T-helper 2 cell treated with Interferon-gamma antibody and Interleukin-4, amounts not matched to agents 5 μg/mL and 100 μg/mL, for 36 hours (primary cell): ENCODE data around the gene ECEL1.
"Not testable (repeated sequence)": the region's sequence is repeated elsewhere in the genome, so short reads cannot be mapped to it uniquely, and the experiment has no call there.

Experiments
- DNase-seq: peaks from one replicate; pipeline ENCODE4 v3.0.0; 2021; ENCODE audit warnings: low spot score
- H3K27ac Mint-ChIP-seq: one replicate; pipeline ENCODE4 v1.8.0; 2021; ENCODE audit warnings: mild to moderate bottlenecking, mixed read lengths
- H3K27me3 Mint-ChIP-seq: one replicate; pipeline ENCODE4 v1.8.0; 2021; ENCODE audit warnings: low read depth, mixed read lengths
- H3K36me3 Mint-ChIP-seq: one replicate; pipeline ENCODE4 v1.8.0; 2021; ENCODE audit warnings: low read depth, mixed read lengths
- H3K4me1 Mint-ChIP-seq: one replicate; pipeline ENCODE4 v1.8.0; 2021; ENCODE audit warnings: low read depth, mixed read lengths
- H3K4me3 Mint-ChIP-seq: one replicate; pipeline ENCODE4 v1.8.0; 2022; ENCODE audit warnings: mild to moderate bottlenecking, moderate library complexity, mixed read lengths
- H3K9me3 Mint-ChIP-seq: one replicate; pipeline ENCODE4 v1.8.0; 2021; ENCODE audit warnings: mixed read lengths

Gene ECEL1

DNA sequence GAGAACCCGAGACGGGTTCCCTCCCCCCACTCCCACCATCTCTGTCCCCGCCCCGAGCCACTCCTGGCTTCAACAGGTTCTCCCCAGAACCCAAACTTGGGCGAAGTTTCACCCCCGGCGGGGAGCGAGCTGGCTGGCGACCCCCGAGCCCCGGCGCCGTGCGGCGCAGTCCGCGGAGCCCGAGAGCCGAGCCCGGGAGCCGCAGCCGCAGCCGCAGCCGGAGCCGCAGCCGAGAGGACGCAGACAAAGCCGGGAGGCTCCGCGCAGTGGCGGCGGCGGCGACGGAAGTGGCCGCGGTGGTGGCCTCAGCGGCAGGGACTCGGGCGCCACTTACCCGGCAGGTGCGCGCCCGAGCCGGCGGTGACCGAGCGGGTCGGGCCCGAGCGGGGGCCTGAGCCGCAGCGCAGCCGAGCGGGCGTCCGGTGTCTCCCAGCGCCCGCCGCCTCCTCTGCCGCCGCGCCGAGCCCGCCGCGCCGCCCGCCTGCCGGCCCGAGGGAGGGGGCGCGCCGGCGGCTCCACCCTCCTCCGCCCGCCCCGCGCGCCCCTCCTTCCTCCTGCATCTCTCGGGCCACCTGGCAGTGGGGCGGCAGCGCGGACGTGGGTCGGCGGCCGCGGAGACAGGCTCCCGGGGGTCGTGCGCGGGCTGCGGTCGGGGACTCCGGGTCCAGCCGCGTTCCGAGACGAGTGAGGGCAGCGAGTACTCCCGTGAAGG, at the start of gene ECEL1:
ECEL1 (minus strand) TSS at position 450 of the 712 bp plus-strand sequence. CDS start 1,181 bp downstream, outside the sequence.
- no peak within 1 kb of the TSS for H3K27ac Mint-ChIP-seq
- no peaks in the 10 kb centered on the region for H3K9me3 Mint-ChIP-seq
- no peak within 1 kb of the TSS for H3K4me3 Mint-ChIP-seq
- no peak for DNase-seq
- no peaks in the 10 kb centered on the region for H3K36me3 Mint-ChIP-seq
- no peaks in the 10 kb centered on the region for H3K4me1 Mint-ChIP-seq
- peaks cover 40% of the 10 kb centered on the region for H3K27me3 Mint-ChIP-seq

DNA sequence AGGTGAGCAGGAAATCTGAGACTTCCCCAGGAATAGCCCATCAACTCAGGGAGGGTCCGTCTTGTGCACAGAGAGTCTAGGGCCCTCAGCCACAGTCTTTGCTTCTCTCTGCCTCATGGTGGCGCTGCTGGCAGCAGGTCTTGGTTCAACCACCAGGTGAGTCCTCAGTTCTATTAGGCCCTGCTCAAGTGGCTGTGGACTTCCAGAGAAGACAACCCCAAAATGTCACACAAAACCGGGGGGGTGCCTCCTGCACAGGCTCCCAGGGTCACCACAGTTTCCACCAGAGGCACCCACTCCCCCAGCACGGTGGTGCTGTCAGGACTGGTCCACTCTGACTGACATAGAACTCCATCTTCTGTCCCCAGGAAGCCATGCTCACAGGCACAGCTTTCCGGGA, 49.4 kb upstream of the ECEL1 start:
- no peak for DNase-seq
- Mint-ChIP-seq H3K9me3 (peaks cover 7% of the 10 kb centered on the region), H3K4me3 (no peak overlapping the region), H3K36me3 (no peaks in the 10 kb centered on the region), H3K27me3 (peaks cover 10% of the 10 kb centered on the region), H3K27ac (no peak overlapping the region), H3K4me1 (peaks cover 4% of the 10 kb centered on the region)

GRCh38 chr2:232535761-232536530, 48.3 kb upstream of the ECEL1 start:
- DNase-seq = no peak
- Mint-ChIP-seq H3K27ac (no peak overlapping the region), H3K27me3 (peaks cover 10% of the 10 kb centered on the region), H3K4me1 (peaks cover 4% of the 10 kb centered on the region), H3K4me3 (no peak overlapping the region), H3K9me3 (peaks cover 7% of the 10 kb centered on the region), H3K36me3 (no peaks in the 10 kb centered on the region)

- Mint-ChIP-seq H3K27me3 (peaks cover 10% of the 10 kb centered on the region), H3K27ac (no peak overlapping the region), H3K4me3 (no peak overlapping the region), H3K4me1 (peaks cover 4% of the 10 kb centered on the region), H3K9me3 (peaks cover 7% of the 10 kb centered on the region), H3K36me3 (no peaks in the 10 kb centered on the region)
- DNase-seq = no peak
Observed at GRCh38 chr2:232534940-232535651, 47.5 kb upstream of the ECEL1 start.

GRCh38 chr2:232533944-232534710, 46.5 kb upstream of the ECEL1 start:
- Mint-ChIP-seq H3K27ac (no peak overlapping the region), H3K27me3 (peaks cover 10% of the 10 kb centered on the region), H3K9me3 (peaks cover 7% of the 10 kb centered on the region), H3K4me3 (no peak overlapping the region), H3K36me3 (no peaks in the 10 kb centered on the region), H3K4me1 (peaks cover 4% of the 10 kb centered on the region)
- DNase-seq = no peak

DNA sequence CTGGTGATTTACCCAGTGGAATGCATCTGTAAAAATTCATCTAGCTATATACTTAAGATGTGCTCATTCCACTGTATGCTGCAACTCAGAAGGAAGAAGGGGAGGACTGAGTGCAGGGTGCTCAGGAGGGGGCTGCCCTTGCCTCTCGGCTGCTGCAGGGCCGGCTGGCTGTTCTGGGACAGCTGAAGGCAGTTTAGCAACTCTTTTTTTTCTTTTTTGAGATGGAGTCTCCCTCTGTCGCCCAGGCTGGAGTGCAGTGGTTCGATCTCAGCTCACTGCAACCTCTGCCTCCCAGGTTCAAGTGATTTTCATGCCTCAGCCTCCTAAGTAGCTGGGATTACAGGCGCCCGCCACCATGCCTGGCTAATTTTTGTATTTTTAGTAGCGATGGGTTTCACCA, 45.2 kb upstream of the ECEL1 start:
- not testable (repeated sequence) for H3K27me3 Mint-ChIP-seq, H3K9me3 Mint-ChIP-seq, H3K4me1 Mint-ChIP-seq, H3K4me3 Mint-ChIP-seq, H3K27ac Mint-ChIP-seq, DNase-seq, H3K36me3 Mint-ChIP-seq

GRCh38 chr2:232532419-232532818, 44.8 kb upstream of the ECEL1 start:
- Mint-ChIP-seq H3K27ac (no peak overlapping the region), H3K4me3 (no peak overlapping the region), H3K27me3 (peaks cover 6% of the 10 kb centered on the region), H3K4me1 (peaks cover 4% of the 10 kb centered on the region), H3K9me3 (peaks cover 7% of the 10 kb centered on the region), H3K36me3 (no peaks in the 10 kb centered on the region)
- DNase-seq = no peak

DNA sequence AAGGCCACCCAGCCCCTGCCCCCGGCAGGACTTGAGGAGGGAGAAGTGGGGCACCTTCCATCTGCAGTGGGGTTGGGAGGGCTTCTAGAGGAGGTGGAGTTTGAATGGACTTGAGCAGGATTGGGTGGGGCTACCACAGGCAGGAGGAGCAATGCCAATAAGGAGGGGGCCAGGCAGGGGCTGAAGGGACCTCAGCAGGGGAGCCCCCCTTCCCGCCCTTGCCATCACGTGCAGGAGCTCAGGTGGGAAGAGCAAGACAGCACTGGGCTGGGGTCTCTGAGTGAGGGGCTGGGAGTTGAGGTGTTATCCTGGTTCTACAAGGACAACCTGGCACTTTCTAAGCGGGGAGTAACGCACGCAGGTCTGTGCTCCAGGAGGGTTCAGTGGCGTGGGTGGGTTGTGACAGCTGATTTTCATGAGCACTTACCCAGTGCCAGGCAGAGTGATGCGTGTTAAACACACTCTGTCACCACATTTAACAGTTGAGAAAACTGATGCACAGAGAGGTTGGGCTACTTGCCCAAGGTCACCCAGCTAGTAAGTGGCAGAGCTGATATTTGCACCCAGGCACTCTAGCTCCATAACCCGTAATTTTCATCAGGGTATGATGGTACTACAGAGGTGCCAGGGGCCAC, 43.1 kb upstream of the ECEL1 start:
- peaks cover 4% of the 10 kb centered on the region for H3K4me1 Mint-ChIP-seq
- H3K4me3 Mint-ChIP-seq = no peak overlapping the region
- H3K27ac Mint-ChIP-seq = no peak overlapping the region
- no peak for DNase-seq
- peaks cover 12% of the 10 kb centered on the region for H3K27me3 Mint-ChIP-seq
- H3K36me3 Mint-ChIP-seq = no peaks in the 10 kb centered on the region
- no peaks in the 10 kb centered on the region for H3K9me3 Mint-ChIP-seq

DNA sequence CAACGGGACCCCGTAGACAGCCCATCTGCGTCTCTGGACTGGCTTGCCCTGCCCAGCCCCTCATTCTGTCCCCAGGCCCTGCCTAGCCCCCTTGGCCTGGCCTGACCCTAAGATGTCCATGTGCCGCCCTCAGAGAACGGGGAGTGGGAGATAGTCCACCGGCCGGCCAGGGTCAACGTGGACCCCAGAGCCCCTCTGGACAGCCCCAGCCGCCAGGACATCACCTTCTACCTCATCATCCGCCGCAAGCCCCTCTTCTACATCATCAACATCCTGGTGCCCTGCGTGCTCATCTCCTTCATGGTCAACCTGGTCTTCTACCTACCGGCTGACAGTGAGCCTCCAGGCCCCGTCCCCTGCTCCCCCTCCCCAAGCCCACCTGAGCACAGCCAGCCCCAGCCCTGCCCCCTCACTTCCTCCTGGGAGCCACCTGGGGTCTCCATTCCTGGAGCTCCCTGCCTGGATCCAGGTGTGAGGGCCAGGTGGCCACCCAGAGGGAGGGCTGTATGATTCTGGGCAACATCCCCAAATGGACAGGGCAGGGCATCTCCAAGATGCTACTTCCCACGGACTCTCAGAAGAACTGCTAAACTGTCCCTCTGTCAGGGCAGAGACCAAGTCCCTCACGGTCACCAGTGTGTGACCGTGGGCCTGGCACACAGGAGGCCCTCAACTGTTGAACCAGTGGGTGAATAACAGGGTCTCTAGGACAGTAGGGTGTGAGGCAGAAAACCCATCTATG, 42.3 kb upstream of the ECEL1 start:
- H3K9me3 Mint-ChIP-seq = no peaks in the 10 kb centered on the region
- DNase-seq = no peak
- peaks cover 4% of the 10 kb centered on the region for H3K4me1 Mint-ChIP-seq
- H3K36me3 Mint-ChIP-seq = no peaks in the 10 kb centered on the region
- H3K27ac Mint-ChIP-seq = no peak overlapping the region
- no peak overlapping the region for H3K4me3 Mint-ChIP-seq
- peaks cover 12% of the 10 kb centered on the region for H3K27me3 Mint-ChIP-seq

GRCh38 chr2:232528746-232529460, 41.3 kb upstream of the ECEL1 start:
- H3K9me3 Mint-ChIP-seq = no peaks in the 10 kb centered on the region
- peaks cover 19% of the 10 kb centered on the region for H3K27me3 Mint-ChIP-seq
- H3K27ac Mint-ChIP-seq = no peak overlapping the region
- no peaks in the 10 kb centered on the region for H3K36me3 Mint-ChIP-seq
- H3K4me3 Mint-ChIP-seq = no peak overlapping the region
- H3K4me1 Mint-ChIP-seq = peaks cover 4% of the 10 kb centered on the region
- no peak for DNase-seq

DNA sequence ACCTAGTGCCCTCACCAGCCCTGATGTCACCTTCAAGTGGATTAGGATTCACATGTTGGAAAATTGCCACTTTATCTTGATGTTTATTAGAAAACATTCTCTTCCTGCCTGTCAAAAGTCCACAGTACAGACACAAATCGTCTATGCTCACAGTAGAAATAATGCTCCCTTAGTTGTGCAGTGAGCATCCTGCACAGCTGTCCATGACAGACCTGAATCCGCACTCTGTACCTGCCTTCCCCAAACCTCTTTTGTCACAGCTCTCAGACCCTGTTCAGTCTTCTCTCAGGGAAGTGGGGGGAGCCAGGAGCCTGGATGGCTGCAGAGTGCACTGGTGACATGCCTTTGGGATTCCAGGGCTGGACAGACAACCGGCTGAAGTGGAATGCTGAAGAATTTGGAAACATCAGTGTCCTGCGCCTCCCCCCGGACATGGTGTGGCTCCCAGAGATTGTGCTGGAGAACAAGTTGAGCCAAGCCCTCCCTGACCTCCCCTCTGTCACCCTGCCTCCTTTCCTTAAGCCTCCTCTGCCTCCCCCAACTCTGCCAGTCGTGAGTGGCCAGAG, 40.4 kb upstream of the ECEL1 start:
- Mint-ChIP-seq H3K27ac (no peak overlapping the region), H3K36me3 (no peaks in the 10 kb centered on the region), H3K9me3 (no peaks in the 10 kb centered on the region), H3K4me3 (no peak overlapping the region), H3K4me1 (peaks cover 4% of the 10 kb centered on the region), H3K27me3 (peaks cover 24% of the 10 kb centered on the region)
- DNase-seq = no peak

DNA sequence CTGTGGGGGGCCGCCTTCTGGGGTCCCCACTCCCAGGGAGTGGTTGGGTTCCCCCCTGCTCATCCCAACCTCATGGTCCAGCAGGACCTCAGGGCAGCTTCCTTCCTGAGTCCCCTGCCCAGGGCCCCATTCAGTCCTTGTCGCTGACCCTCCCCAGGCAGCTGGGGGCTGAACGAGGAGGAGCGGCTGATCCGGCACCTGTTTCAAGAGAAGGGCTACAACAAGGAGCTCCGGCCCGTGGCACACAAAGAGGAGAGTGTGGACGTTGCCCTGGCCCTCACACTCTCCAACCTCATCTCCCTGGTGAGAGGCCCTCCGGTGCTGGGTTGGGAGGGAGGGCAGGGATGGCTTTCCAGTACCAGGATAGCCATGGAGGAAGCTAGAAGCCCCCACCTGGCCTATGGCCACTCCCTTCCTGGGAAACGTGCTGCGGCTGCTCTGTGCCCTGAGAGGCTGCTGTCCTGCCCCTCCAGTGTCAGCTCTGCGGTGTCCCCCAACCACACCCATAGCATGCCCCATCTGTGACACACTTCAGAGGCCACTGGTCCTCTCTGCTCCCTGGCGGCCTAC, 38.8 kb upstream of the ECEL1 start:
- peaks cover 5% of the 10 kb centered on the region for H3K4me1 Mint-ChIP-seq
- no peak overlapping the region for H3K27ac Mint-ChIP-seq
- peaks cover 27% of the 10 kb centered on the region for H3K27me3 Mint-ChIP-seq
- DNase-seq = no peak
- no peaks in the 10 kb centered on the region for H3K36me3 Mint-ChIP-seq
- no peaks in the 10 kb centered on the region for H3K9me3 Mint-ChIP-seq
- no peak overlapping the region for H3K4me3 Mint-ChIP-seq
